Measurements from ENCODE around the gene REXO1. TPM values are rescaled to one million over a fixed set of nuclear protein-coding genes. Genes with fewer than 3 reads are reported as not detected.

Gene REXO1
- total and polyA plus RNA-seq, 2 donors (not counting 3 experiments of a cell fraction or from before 2014, with no cell fraction given): 41.1 to 56.9 TPM

DNA sequence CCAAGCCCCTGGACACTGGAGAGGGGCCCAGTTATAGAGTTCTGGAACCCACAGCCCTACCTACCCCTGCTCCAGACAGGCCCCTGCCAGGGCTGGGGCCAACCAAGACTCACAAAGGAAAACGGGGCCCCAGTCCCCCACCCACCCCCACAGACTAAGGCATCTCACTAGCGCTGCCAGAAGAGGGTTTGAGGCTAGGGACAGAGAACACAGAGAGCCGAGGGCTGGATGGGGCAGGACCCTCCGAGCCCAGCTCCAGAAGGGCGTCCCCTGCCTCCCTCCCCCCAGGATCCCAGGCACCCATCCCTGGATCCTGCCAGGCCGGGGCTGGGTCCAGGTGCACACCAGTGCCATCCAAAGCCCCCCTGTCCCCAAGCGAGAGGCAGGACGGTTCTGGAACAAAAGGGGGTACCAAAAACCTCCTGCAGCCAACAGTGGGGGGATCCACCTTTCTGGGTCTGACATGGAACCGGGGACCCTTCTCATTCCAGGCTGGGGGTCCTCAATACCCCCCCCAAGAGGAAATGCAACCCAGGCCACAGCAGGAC, 4.4 kb upstream of the REXO1 start:
- H3K4me2 ChIP-seq (ENCODE audit: insufficient read depth, low read length): no peak overlapping the region
- TF ChIP-seq FOS (IDR thresholded peaks at IDR 0.05; ENCODE audit: borderline replicate concordance, insufficient read depth, low read length): no peak
- TF ChIP-seq JUN (IDR thresholded peaks at IDR 0.05; ENCODE audit: borderline replicate concordance, insufficient read depth, insufficient read length, low read depth): no peak
- no peak for TF ChIP-seq EZH2 (IDR thresholded peaks at IDR 0.05; ENCODE audit: borderline replicate concordance, low read depth, low read length, severe bottlenecking)
- TF ChIP-seq, protein P1, sequence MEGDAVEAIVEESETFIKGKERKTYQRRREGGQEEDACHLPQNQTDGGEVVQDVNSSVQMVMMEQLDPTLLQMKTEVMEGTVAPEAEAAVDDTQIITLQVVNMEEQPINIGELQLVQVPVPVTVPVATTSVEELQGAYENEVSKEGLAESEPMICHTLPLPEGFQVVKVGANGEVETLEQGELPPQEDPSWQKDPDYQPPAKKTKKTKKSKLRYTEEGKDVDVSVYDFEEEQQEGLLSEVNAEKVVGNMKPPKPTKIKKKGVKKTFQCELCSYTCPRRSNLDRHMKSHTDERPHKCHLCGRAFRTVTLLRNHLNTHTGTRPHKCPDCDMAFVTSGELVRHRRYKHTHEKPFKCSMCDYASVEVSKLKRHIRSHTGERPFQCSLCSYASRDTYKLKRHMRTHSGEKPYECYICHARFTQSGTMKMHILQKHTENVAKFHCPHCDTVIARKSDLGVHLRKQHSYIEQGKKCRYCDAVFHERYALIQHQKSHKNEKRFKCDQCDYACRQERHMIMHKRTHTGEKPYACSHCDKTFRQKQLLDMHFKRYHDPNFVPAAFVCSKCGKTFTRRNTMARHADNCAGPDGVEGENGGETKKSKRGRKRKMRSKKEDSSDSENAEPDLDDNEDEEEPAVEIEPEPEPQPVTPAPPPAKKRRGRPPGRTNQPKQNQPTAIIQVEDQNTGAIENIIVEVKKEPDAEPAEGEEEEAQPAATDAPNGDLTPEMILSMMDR (IDR thresholded peaks at IDR 0.05; ENCODE audit: extremely low read depth in 1 of 2, insufficient read depth in 1 of 2, low read depth in 1 of 2, low read length in 2 of 2): no peak
- TF ChIP-seq MAX (IDR thresholded peaks at IDR 0.05; ENCODE audit: insufficient read depth, insufficient read length): no peak
- TF ChIP-seq GATA2 (IDR thresholded peaks at IDR 0.05; ENCODE audit: insufficient read depth, insufficient read length, low read depth, low read length): no peak
- TF ChIP-seq POLR2AphosphoS5 (IDR thresholded peaks at IDR 0.05; ENCODE audit: insufficient read depth, low read depth, low read length): no peak
- no peak for TF ChIP-seq MYC (IDR thresholded peaks at IDR 0.05; ENCODE audit: low read depth, low read length)
- no peak for TF ChIP-seq POLR2A (IDR thresholded peaks at IDR 0.05; ENCODE audit: low read depth, low read length)
- dilution Hi-C loops (cut with MboI; ENCODE audit: extremely low pct_ligation_motif_present, low sequenced_read_pairs): no loop called here
- FAIRE-seq: no peak
- no peaks in the 10 kb centered on the region for H3K9me1 ChIP-seq (replicated peaks; ENCODE audit: control insufficient read depth, extremely low read depth, insufficient read depth, low read length)
- no peaks in the 10 kb centered on the region for H3K27me3 ChIP-seq (ENCODE audit: control insufficient read depth in 2 of 2, insufficient read depth in 2 of 2, low read length in 2 of 2)
- ChIA-PET CTCF (interaction anchor here (1.1 to 1.8 kb wide), 3 partner anchors 14 to 27 kb away, joined by 3 to 8 read pairs (median 3); no protein-coding TSS in a partner anchor), POLR2A (no interaction called here)
- no peak overlapping the region for H2AFZ ChIP-seq (ENCODE audit: low read depth, low read length)
- H4K20me1 ChIP-seq (replicated peaks; ENCODE audit: control insufficient read depth, extremely low read depth, insufficient read depth, low read length): no peaks in the 10 kb centered on the region
- no peak for DNase-seq (ENCODE audit: low read depth, low spot score)
- H3K4me3 ChIP-seq (replicated peaks in 1 of 3; ENCODE audit: insufficient read depth in 1 of 3, low read depth in 1 of 3, low read length in 3 of 3): no peak overlapping the region
- BruUV-seq (replicated peaks): no TSS peak
- H3K4me1 ChIP-seq (ENCODE audit: control insufficient read depth, extremely low read depth, insufficient read depth, low read length): peaks cover 25% of the 10 kb centered on the region
- H3K79me2 ChIP-seq (ENCODE audit: control insufficient read depth, insufficient read depth, low read length): peaks cover 44% of the 10 kb centered on the region
- H3K27ac ChIP-seq (ENCODE audit: insufficient read depth, low read depth, low read length): no peak overlapping the region
- H3K9me3 ChIP-seq (replicated peaks; ENCODE audit: control insufficient read depth, insufficient read depth, low read length): no peaks in the 10 kb centered on the region
- no peaks in the 10 kb centered on the region for H3K36me3 ChIP-seq (ENCODE audit: control insufficient read depth in 2 of 2, extremely low read depth in 1 of 2, insufficient read depth in 2 of 2, low read length in 2 of 2)
- no peak overlapping the region for H3K9ac ChIP-seq (replicated peaks; ENCODE audit: extremely low read depth, insufficient read depth, low read length)
- intact Hi-C loops (cut with micrococcal nuclease): no loop called here

Measured in endothelial cell of umbilical vein (primary cell).